HEK293T (cell line): ENCODE results near the gene COBLL1.

Experiments
- CTCF ChIA-PET: fragments of 350-600 bp; formaldehyde crosslinking; extraction: SDS; loops from one replicate; lab custom pipeline; 2021; ENCODE audit warnings: antibody characterized with exemption, inconsistent platforms; lab: Yijun Ruan, JAX
- POLR2A ChIA-PET: fragments of 350-600 bp; formaldehyde crosslinking; extraction: SDS; loops from one replicate; lab custom pipeline; 2020; ENCODE audit warnings: antibody characterized with exemption, inconsistent platforms; lab: Yijun Ruan, JAX
- DNase-seq: peaks from one replicate; pipeline ENCODE4 v3.0.0; 2012; ENCODE audit warnings: mixed read lengths; ENCODE audit errors: extremely low spot score
- ARNT ChIP-seq: fragments of 450-650 bp; IDR thresholded peaks from 2 replicates; pipeline ENCODE4 v1.6.1; 2017; ENCODE audit warnings: mild to moderate bottlenecking
- BHLHE40 ChIP-seq: fragments of 450-650 bp; IDR thresholded peaks from 2 replicates; pipeline ENCODE4 v1.6.1; 2016; ENCODE audit warnings: mild to moderate bottlenecking, moderate library complexity, borderline replicate concordance
- CTBP1 ChIP-seq: fragments of 450-650 bp; IDR thresholded peaks from 2 replicates; pipeline ENCODE4 v1.6.1; 2016; ENCODE audit warnings: borderline replicate concordance
- ELF4 ChIP-seq: fragments of 450-650 bp; IDR thresholded peaks from 2 replicates; pipeline ENCODE4 v1.6.1; 2017; ENCODE audit warnings: antibody characterized with exemption
- FOXA1 ChIP-seq: fragments of 450-650 bp; IDR thresholded peaks from 2 replicates; pipeline ENCODE4 v1.6.1; 2016; ENCODE audit warnings: mild to moderate bottlenecking
- FOXK2 ChIP-seq: fragments of 450-650 bp; IDR thresholded peaks from 2 replicates; pipeline ENCODE4 v1.6.1; 2016; ENCODE audit warnings: mild to moderate bottlenecking
- FOXM1 ChIP-seq: fragments of 450-650 bp; IDR thresholded peaks from 2 replicates; pipeline ENCODE4 v1.6.1; 2017; ENCODE audit warnings: mild to moderate bottlenecking, borderline replicate concordance
- HDGF ChIP-seq: fragments of 450-650 bp; IDR thresholded peaks from 2 replicates; pipeline ENCODE4 v1.6.1; 2017; ENCODE audit warnings: antibody characterized with exemption, borderline replicate concordance
- L3MBTL2 ChIP-seq: fragments of 450-650 bp; conservative IDR thresholded peaks from 2 replicates; pipeline ENCODE4 v1.6.1; 2016; ENCODE audit warnings: mild to moderate bottlenecking
- LEF1 ChIP-seq: fragments of 450-650 bp; IDR thresholded peaks from 2 replicates; pipeline ENCODE4 v1.6.1; 2017; ENCODE audit warnings: mild to moderate bottlenecking, borderline replicate concordance
- NFRKB ChIP-seq: fragments of 450-650 bp; IDR thresholded peaks from 2 replicates; pipeline ENCODE4 v1.6.1; 2016; ENCODE audit warnings: mild to moderate bottlenecking, moderate library complexity
- SP1 ChIP-seq: fragments of 450-650 bp; IDR thresholded peaks from 2 replicates; pipeline ENCODE4 v1.6.1; 2017
- SUZ12 ChIP-seq: fragments of 450-650 bp; IDR thresholded peaks from 2 replicates; pipeline ENCODE4 v1.6.1; 2016; ENCODE audit warnings: mild to moderate bottlenecking
- TARDBP ChIP-seq: fragments of 450-650 bp; IDR thresholded peaks from 2 replicates; pipeline ENCODE4 v1.6.1; 2016
- ZNF384 ChIP-seq: fragments of 450-650 bp; IDR thresholded peaks from 2 replicates; pipeline ENCODE4 v1.6.1; 2016
- TF ChIP-seq, protein P1 (sequence below): fragments of 450-650 bp; IDR thresholded peaks from 2 replicates; pipeline ENCODE4 v1.6.1; 2016

Gene COBLL1

DNA sequence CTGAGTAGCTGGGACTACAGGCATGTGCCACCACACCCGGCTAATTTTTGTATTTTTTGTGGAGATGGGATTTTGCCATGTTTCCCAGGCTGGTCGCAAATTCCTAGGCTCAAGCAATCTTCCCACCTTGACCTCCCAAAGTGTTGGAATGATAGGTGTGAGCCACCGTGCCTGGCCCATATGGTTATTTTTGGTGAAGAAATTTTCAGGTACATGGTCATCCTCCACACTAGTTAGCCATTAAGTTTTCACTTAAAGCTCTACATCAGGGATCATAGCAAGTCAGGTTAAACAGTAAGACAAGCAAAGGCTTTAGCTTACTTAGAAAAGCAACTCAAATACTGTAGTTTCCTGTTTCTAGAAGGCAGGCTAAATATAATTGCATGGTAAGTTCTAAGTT lies 116.1 kb downstream of the COBLL1 start:
- POLR2A ChIA-PET = no interaction called here
- CTCF ChIA-PET = no interaction called here
- DNase-seq = no peak
- TF ChIP-seq NFRKB = no peak
- TF ChIP-seq, protein P1, sequence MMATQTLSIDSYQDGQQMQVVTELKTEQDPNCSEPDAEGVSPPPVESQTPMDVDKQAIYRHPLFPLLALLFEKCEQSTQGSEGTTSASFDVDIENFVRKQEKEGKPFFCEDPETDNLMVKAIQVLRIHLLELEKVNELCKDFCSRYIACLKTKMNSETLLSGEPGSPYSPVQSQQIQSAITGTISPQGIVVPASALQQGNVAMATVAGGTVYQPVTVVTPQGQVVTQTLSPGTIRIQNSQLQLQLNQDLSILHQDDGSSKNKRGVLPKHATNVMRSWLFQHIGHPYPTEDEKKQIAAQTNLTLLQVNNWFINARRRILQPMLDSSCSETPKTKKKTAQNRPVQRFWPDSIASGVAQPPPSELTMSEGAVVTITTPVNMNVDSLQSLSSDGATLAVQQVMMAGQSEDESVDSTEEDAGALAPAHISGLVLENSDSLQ = no peak
- TF ChIP-seq LEF1 = no peak
- TF ChIP-seq ELF4 = no peak

DNA sequence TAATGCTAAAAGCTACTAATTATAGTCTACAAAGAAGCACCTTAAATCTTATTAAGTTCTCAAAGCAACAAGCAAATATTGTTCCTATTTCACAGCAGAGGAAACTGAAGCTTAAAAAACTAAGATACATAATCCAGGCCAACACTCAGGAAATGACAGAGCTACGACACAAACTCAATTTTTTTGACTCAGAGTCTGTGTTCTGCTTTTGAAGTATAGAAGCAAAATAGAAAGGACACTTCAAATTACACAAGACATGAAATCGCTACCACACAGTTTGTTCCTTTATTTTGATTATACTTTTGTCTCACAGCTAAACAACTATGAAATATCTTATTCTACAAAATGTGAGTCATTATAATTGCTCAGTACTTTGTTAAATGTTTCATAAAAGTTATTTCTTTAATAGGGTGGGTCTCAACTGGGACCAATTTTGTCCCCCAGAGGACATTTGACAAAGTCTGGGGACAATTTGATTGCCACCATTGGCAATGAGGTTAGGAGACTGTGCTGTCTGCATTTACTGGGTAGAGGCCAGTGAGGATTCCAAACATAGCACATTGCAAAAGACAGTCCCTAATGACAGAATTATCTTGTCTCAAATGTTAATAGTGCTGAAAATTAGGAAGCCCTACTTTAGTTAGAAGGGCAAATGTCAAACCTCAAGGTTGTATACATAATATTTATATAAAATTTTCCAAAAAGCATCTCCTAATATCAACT lies 118.8 kb downstream of the COBLL1 start:
- TF ChIP-seq ZNF384 (no peak), FOXA1 (no peak), NFRKB (no peak), LEF1 (no peak), HDGF (no peak), TARDBP (no peak)
- ChIA-PET CTCF (interaction anchor here (0.8 kb wide), 1 partner anchor 163 kb away, joined by 3 read pairs; no protein-coding TSS in a partner anchor), POLR2A (no interaction called here)
- DNase-seq = no peak

DNA sequence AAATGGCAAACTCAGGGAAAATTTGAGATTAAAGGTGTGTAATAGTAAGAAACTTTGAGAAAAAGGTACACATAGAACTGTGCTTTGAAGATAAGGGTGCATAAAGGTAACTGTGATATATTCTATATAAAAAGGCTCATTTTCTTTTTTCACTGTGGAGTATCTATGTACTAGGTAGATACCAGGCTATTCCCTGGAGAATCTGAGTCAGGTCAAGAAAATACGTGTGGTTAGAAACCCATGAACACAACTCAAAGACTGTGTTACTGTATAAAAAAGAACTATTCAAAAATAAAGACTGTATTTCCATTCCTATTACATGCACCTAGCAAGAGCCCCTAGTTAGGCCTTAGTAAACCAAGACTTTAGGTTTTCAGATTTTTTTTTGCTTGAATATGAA lies 120.2 kb downstream of the COBLL1 start:
- CTCF ChIA-PET = no interaction called here
- no peak for DNase-seq
- no peak for TF ChIP-seq ELF4
- no peak for TF ChIP-seq CTBP1
- no peak for TF ChIP-seq SP1
- TF ChIP-seq L3MBTL2 = no peak
- TF ChIP-seq BHLHE40 = no peak
- no peak for TF ChIP-seq FOXK2
- TF ChIP-seq FOXM1 = no peak
- no peak for TF ChIP-seq TARDBP
- no peak for TF ChIP-seq HDGF
- no peak for TF ChIP-seq NFRKB
- no peak for TF ChIP-seq ARNT
- TF ChIP-seq SUZ12 = no peak
- TF ChIP-seq LEF1 = no peak
- TF ChIP-seq, protein P1 = no peak
- no peak for TF ChIP-seq FOXA1
- POLR2A ChIA-PET = no interaction called here

DNA sequence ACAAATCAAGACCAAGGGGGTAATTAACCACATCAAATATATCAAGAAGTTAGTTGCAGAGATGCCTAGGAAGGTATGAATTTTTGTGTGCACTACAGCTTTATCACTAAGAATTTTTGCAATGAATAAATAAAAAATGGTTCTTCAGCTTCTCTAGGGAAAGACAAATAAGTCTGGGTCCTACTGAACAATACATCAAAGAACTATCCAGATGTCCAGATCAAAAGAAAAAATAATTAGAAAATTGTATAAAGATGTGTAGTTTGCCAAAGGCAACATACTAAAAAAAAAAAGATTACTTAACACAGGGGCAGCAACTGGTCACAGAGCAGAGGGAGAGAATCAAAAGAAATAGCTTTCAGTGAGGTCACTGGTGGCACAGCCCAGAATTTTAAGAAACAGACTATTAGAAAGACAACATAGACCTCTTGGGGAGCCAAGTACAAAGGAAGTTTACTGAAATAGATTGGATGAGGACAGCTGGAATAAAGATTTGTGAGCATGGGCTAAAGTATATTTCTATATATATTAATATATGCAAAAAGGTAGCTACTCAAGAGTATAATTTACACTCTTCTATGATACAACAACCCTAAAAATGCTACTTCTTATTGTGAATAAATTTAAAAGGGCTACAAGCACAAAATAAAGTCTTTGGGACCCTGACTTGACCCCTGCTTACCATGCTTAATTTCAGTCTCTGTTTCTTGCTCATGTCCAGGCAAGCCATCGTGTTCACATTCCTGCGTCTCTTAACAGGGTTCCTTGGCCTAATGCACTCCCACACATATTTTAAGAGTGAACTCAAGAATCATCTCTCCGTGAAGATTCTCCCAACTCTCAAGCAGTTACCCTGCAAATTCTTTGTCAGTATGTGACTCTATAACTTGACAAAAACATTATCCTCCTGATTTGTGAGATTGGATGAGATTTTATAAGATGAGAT lies 121.4 kb downstream of the COBLL1 start:
- no peak for TF ChIP-seq ARNT
- TF ChIP-seq FOXA1 = no peak
- no peak for TF ChIP-seq CTBP1
- no peak for TF ChIP-seq ZNF384
- ChIA-PET POLR2A (no interaction called here), CTCF (no interaction called here)
- no peak for DNase-seq

DNA sequence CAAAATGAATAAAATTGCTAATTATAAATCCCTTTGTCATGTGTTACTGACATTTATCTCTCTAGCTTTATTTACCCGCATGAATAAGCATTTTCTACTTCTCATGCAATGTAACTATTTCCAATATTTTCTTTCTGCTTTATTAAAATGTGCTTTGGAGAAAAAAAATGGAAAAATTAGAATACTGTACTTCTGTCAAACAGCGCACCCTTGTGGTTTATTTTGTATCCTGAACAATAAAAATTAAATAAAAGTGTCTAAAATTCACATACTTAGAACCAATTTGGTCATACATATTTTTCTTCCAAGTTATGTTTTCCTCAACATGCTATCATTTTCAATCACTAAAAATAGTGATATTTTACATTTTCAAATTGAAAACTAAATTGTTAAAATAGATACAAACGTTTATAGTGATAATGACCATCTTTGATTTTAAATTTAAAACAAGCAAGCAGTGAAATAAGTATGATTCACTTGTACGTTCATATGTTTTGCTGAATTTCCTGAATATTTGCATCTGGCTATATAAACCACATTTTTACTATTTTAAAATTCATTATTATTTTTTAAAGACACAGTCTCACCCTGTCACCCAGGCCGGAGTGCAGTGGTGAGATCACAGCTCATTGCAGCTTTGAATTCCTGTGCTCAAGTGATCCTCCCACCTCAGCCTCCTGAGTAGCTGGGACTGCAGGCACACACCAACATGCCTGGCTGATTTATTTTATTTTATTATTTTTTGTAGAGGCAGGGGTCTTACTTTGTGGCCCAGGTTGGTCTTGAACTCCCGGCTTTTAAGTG lies 124.4 kb downstream of the COBLL1 start:
- no peak for DNase-seq
- ChIA-PET POLR2A (no interaction called here), CTCF (no interaction called here)
- no peak for TF ChIP-seq SUZ12
- TF ChIP-seq ZNF384 = peak; percentile 70
- no peak for TF ChIP-seq SP1
- no peak for TF ChIP-seq L3MBTL2
- TF ChIP-seq ARNT = no peak
- no peak for TF ChIP-seq TARDBP

DNA sequence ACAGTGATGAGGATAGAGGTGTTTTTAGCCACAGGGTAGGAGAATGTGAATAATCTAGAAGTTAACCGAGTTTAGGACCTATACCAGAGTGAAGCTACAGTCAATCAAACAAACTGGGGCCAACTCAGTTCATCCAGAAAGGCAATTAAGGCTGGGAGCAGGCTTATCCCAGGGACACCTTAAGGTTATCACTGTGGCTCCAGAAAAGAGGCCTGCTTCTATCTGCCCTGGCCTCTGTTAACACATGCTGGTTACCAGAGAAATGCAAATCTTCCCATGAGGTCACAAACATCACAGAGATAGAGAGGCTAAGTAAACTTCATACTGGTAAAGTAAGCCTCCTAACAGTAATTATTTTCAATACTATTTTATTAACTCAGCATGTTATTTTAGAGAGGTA lies 127.2 kb downstream of the COBLL1 start:
- DNase-seq = no peak
- TF ChIP-seq LEF1 (no peak), SUZ12 (no peak), HDGF (no peak), ZNF384 (no peak), FOXM1 (no peak), ELF4 (no peak), ARNT (no peak), FOXK2 (no peak), SP1 (no peak), FOXA1 (no peak), BHLHE40 (no peak), NFRKB (no peak), CTBP1 (no peak), TARDBP (no peak), L3MBTL2 (no peak)
- TF ChIP-seq, protein P1 = no peak
- ChIA-PET POLR2A (no interaction called here), CTCF (no interaction called here)
